Measurements from ENCODE around the gene FBXO24.

DNA sequence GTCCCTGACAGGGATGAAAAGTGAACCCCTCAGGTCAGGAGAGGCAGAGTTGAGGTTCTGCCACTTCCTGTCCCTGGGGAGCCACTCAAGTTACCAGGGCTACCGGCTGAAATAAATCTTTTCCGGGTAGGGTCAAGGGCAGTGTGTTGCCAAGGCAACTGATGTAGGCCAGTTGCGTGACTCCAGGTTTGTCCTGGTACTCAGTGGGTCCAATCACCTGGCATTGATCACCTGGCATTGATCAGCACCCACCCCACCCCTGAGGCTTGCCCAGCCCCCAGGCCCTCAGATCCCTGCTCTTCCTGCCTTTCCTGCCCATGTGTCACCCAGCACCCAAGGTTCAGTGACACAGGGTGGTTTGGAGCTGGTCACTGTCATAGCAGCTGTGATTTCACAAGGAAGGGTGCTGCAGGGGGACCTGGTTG, 18.4 kb upstream of the FBXO24 start:
- TF ChIP-seq, protein P1, sequence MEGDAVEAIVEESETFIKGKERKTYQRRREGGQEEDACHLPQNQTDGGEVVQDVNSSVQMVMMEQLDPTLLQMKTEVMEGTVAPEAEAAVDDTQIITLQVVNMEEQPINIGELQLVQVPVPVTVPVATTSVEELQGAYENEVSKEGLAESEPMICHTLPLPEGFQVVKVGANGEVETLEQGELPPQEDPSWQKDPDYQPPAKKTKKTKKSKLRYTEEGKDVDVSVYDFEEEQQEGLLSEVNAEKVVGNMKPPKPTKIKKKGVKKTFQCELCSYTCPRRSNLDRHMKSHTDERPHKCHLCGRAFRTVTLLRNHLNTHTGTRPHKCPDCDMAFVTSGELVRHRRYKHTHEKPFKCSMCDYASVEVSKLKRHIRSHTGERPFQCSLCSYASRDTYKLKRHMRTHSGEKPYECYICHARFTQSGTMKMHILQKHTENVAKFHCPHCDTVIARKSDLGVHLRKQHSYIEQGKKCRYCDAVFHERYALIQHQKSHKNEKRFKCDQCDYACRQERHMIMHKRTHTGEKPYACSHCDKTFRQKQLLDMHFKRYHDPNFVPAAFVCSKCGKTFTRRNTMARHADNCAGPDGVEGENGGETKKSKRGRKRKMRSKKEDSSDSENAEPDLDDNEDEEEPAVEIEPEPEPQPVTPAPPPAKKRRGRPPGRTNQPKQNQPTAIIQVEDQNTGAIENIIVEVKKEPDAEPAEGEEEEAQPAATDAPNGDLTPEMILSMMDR (IDR thresholded peaks at IDR 0.05): no peak
- TF ChIP-seq POLR2A (IDR thresholded peaks at IDR 0.05): no peak

All from lower leg skin (tissue), 3 donors.